HG02763 (cell line): ENCODE data around the gene BTD.
A peak's percentile ranks its signal among the peaks of the same experiment; 100 is the strongest.

Experiments used
- ATAC-seq: cut with Tn5 transposase; IDR thresholded peaks from one replicate; pipeline ENCODE4 v1.9.1; 2021; ENCODE audit warnings: mild to moderate bottlenecking, moderate library complexity; ENCODE audit not compliant: unreplicated experiment

The BTD gene

GRCh38 chr3:15635121-15635661, 33.6 kb downstream of the BTD start:
- no peak for ATAC-seq

GRCh38 chr3:15636028-15636709, 34.6 kb downstream of the BTD start:
- ATAC-seq = no peak

GRCh38 chr3:15637131-15637951, 35.8 kb downstream of the BTD start:
- no peak for ATAC-seq

GRCh38 chr3:15638193-15638890, 36.8 kb downstream of the BTD start:
- no peak for ATAC-seq

- ATAC-seq = no peak
Observed at GRCh38 chr3:15638891-15639262, 37.3 kb downstream of the BTD start.

- ATAC-seq = no peak
Observed at GRCh38 chr3:15645246-15645645, 43.7 kb downstream of the BTD start.

GRCh38 chr3:15645740-15646501, 44.4 kb downstream of the BTD start:
- no peak for ATAC-seq

- ATAC-seq = peak; percentile 4
Observed at GRCh38 chr3:15646851-15647511, 45.4 kb downstream of the BTD start.

- peak; percentile 86 for ATAC-seq
Observed at GRCh38 chr3:15647611-15648167, 46.1 kb downstream of the BTD start.

GRCh38 chr3:15649341-15649740, 47.8 kb downstream of the BTD start:
- ATAC-seq = no peak

- ATAC-seq = no peak
Observed at GRCh38 chr3:15649858-15650257, 48.3 kb downstream of the BTD start.

- no peak for ATAC-seq
Observed at GRCh38 chr3:15651396-15651795, 49.9 kb downstream of the BTD start.

GRCh38 chr3:15653321-15653720, 51.8 kb downstream of the BTD start:
- ATAC-seq = no peak

- ATAC-seq = no peak
Observed at GRCh38 chr3:15654127-15654526, 52.6 kb downstream of the BTD start.

- no peak for ATAC-seq
Observed at GRCh38 chr3:15654891-15655290, 53.3 kb downstream of the BTD start.

GRCh38 chr3:15656342-15656741, 54.8 kb downstream of the BTD start:
- no peak for ATAC-seq

- ATAC-seq = no peak
Observed at GRCh38 chr3:15657016-15657415, 55.5 kb downstream of the BTD start.

GRCh38 chr3:15659254-15659975, 57.9 kb downstream of the BTD start:
- no peak for ATAC-seq
